Gastrocnemius medialis (tissue), 4 donors: ENCODE data around the gene NPNT.

Source experiments
- POLR2A ChIP-seq, 2 donors: fragments of 450-650 bp; IDR thresholded peaks; one replicate each; pipeline ENCODE4 v1.6.1; 2017; ENCODE audit warnings: antibody characterized with exemption in 2 of 2, mild to moderate bottlenecking in 2 of 2, moderate library complexity in 2 of 2
- TF ChIP-seq, protein P1 (sequence below), 5 experiments: fragments of 450-650 bp in 3 of 5; fragments of 200-600 bp in 2 of 5; sonication (generic) in 2 of 5; IDR thresholded peaks in 4 of 5; conservative IDR thresholded peaks in 1 of 5; 1 replicate in 4 of 5; 2 replicates in 1 of 5; pipeline ENCODE4 v1.5.1; 2016 to 2019; ENCODE audit warnings: antibody characterized with exemption in 5 of 5, mild to moderate bottlenecking in 3 of 5, moderate library complexity in 3 of 5

DNA sequence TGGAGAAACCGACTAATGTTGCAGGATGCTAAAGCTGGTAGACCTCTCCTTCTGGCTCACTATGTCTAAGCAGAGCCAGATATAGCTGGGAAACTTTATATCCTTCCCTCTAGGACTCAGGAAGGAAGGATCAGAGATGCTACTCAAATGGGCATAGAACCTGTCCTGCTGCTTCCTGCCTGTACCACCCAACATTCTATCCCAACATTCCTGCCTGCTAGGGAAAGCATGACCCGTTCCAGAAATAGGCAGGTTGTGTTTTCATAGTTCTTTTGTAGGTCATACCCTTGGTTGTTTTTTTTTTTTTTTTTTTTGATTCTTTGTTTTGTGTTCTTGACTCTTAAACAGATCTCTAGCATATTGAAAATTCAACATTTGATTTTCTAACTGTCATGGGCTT lies 5.3 kb downstream of the NPNT start:
- TF ChIP-seq, protein P1, sequence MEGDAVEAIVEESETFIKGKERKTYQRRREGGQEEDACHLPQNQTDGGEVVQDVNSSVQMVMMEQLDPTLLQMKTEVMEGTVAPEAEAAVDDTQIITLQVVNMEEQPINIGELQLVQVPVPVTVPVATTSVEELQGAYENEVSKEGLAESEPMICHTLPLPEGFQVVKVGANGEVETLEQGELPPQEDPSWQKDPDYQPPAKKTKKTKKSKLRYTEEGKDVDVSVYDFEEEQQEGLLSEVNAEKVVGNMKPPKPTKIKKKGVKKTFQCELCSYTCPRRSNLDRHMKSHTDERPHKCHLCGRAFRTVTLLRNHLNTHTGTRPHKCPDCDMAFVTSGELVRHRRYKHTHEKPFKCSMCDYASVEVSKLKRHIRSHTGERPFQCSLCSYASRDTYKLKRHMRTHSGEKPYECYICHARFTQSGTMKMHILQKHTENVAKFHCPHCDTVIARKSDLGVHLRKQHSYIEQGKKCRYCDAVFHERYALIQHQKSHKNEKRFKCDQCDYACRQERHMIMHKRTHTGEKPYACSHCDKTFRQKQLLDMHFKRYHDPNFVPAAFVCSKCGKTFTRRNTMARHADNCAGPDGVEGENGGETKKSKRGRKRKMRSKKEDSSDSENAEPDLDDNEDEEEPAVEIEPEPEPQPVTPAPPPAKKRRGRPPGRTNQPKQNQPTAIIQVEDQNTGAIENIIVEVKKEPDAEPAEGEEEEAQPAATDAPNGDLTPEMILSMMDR (IDR thresholded peaks at IDR 0.05 in 4 of 5, conservative IDR thresholded peaks at IDR 0.05 in 1 of 5): no peak
- no peak for TF ChIP-seq POLR2A (IDR thresholded peaks at IDR 0.05)
